ENCODE data around the gene RADX.
"Not testable (repeated sequence)": the region's sequence is repeated elsewhere in the genome, so short reads cannot be mapped to it uniquely, and the experiment has no call there.

Gene RADX

GRCh38 chrX:106613277-106613676 lies 1.5 kb downstream of the RADX start:
- no peak overlapping the region for H3K9ac ChIP-seq (ENCODE audit: low read depth, low read length)
- peaks cover 15% of the 10 kb centered on the region for H3K4me1 ChIP-seq (ENCODE audit: control insufficient read depth, insufficient read depth, low read length)
- H3K4me3 ChIP-seq (ENCODE audit: low read depth, low read length): peak overlapping the region; percentile 91
- H3K27me3 ChIP-seq (ENCODE audit: control insufficient read depth, insufficient read depth, low read length): peaks cover 22% of the 10 kb centered on the region
- no peaks in the 10 kb centered on the region for H3K36me3 ChIP-seq (ENCODE audit: control insufficient read depth, insufficient read depth, low read length)
- H3K9me3 ChIP-seq (ENCODE audit: control insufficient read depth, insufficient read depth, low read length): no peaks in the 10 kb centered on the region

- Histone ChIP-seq H3K36me3 (ENCODE audit: control insufficient read depth, insufficient read depth, low read length) (no peaks in the 10 kb centered on the region), H3K4me1 (ENCODE audit: control insufficient read depth, insufficient read depth, low read length) (peaks cover 15% of the 10 kb centered on the region), H3K4me3 (ENCODE audit: low read depth, low read length) (no peak overlapping the region), H3K9me3 (ENCODE audit: control insufficient read depth, insufficient read depth, low read length) (no peaks in the 10 kb centered on the region), H3K9ac (ENCODE audit: low read depth, low read length) (no peak overlapping the region), H3K27me3 (ENCODE audit: control insufficient read depth, insufficient read depth, low read length) (peaks cover 22% of the 10 kb centered on the region)
These were observed 3.3 kb downstream of the RADX start for GRCh38 chrX:106615041-106615440.

DNA sequence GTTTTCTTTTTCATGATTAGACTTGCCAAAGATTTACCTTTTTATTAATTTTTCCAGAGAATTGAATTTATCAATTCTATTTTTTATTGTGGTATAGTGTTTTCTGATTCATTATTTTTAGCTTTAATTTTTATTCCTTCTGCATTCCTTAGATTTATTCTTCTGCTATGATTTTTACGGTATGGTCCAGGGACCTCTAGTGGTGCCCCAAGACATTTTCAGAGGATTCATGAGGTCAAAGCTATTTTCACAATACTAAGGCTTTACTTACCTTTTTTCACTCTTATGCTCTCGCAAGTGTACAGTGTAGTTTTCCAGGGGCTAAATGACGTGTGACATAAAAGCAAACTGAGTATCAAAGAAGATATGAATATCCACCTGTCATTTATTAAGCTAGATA lies 8.0 kb downstream of the RADX start:
- Histone ChIP-seq H3K27me3 (ENCODE audit: control insufficient read depth, insufficient read depth, low read length) (no peaks in the 10 kb centered on the region), H3K4me1 (ENCODE audit: control insufficient read depth, insufficient read depth, low read length) (peaks cover 11% of the 10 kb centered on the region), H3K36me3 (ENCODE audit: control insufficient read depth, insufficient read depth, low read length) (no peaks in the 10 kb centered on the region), H3K9me3 (ENCODE audit: control insufficient read depth, insufficient read depth, low read length) (no peaks in the 10 kb centered on the region), H3K4me3 (ENCODE audit: low read depth, low read length) (no peak overlapping the region), H3K9ac (ENCODE audit: low read depth, low read length) (no peak overlapping the region)

- Histone ChIP-seq H3K9me3 (ENCODE audit: control insufficient read depth, insufficient read depth, low read length) (no peaks in the 10 kb centered on the region), H3K4me3 (ENCODE audit: low read depth, low read length) (no peak overlapping the region), H3K9ac (ENCODE audit: low read depth, low read length) (no peak overlapping the region), H3K4me1 (ENCODE audit: control insufficient read depth, insufficient read depth, low read length) (no peaks in the 10 kb centered on the region), H3K36me3 (ENCODE audit: control insufficient read depth, insufficient read depth, low read length) (no peaks in the 10 kb centered on the region), H3K27me3 (ENCODE audit: control insufficient read depth, insufficient read depth, low read length) (no peaks in the 10 kb centered on the region)
These were observed 10.1 kb downstream of the RADX start for GRCh38 chrX:106621836-106622235.

GRCh38 chrX:106626789-106627188 lies 15.0 kb downstream of the RADX start:
- H3K9ac ChIP-seq (ENCODE audit: low read depth, low read length): no peak overlapping the region
- no peaks in the 10 kb centered on the region for H3K27me3 ChIP-seq (ENCODE audit: control insufficient read depth, insufficient read depth, low read length)
- H3K36me3 ChIP-seq (ENCODE audit: control insufficient read depth, insufficient read depth, low read length): no peaks in the 10 kb centered on the region
- no peaks in the 10 kb centered on the region for H3K4me1 ChIP-seq (ENCODE audit: control insufficient read depth, insufficient read depth, low read length)
- no peak overlapping the region for H3K4me3 ChIP-seq (ENCODE audit: low read depth, low read length)
- no peaks in the 10 kb centered on the region for H3K9me3 ChIP-seq (ENCODE audit: control insufficient read depth, insufficient read depth, low read length)

DNA sequence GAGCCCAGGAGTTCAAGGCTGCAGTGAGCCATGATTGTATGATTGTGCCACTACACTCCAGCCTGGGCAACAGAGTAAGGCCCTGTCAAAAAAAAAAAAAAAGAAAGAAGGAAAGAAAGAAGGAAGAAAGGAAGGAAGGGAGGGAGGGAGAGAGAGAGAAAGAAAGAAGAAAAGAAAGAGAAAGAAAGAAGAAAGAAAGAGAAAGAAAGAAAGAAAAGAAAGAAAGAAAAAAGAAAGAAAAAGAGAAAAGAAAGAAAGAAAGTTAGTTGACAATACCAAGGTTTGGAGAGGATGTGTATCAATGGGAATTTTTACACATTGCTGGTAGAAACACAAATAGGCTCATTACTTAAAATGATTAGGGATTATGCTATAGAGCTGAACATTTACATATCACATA lies 19.8 kb downstream of the RADX start:
- Histone ChIP-seq H3K9ac (ENCODE audit: low read depth, low read length) (no peak overlapping the region), H3K4me1 (ENCODE audit: control insufficient read depth, insufficient read depth, low read length) (no peaks in the 10 kb centered on the region), H3K27me3 (ENCODE audit: control insufficient read depth, insufficient read depth, low read length) (no peaks in the 10 kb centered on the region), H3K9me3 (ENCODE audit: control insufficient read depth, insufficient read depth, low read length) (no peaks in the 10 kb centered on the region), H3K36me3 (ENCODE audit: control insufficient read depth, insufficient read depth, low read length) (no peaks in the 10 kb centered on the region), H3K4me3 (ENCODE audit: low read depth, low read length) (no peak overlapping the region)

DNA sequence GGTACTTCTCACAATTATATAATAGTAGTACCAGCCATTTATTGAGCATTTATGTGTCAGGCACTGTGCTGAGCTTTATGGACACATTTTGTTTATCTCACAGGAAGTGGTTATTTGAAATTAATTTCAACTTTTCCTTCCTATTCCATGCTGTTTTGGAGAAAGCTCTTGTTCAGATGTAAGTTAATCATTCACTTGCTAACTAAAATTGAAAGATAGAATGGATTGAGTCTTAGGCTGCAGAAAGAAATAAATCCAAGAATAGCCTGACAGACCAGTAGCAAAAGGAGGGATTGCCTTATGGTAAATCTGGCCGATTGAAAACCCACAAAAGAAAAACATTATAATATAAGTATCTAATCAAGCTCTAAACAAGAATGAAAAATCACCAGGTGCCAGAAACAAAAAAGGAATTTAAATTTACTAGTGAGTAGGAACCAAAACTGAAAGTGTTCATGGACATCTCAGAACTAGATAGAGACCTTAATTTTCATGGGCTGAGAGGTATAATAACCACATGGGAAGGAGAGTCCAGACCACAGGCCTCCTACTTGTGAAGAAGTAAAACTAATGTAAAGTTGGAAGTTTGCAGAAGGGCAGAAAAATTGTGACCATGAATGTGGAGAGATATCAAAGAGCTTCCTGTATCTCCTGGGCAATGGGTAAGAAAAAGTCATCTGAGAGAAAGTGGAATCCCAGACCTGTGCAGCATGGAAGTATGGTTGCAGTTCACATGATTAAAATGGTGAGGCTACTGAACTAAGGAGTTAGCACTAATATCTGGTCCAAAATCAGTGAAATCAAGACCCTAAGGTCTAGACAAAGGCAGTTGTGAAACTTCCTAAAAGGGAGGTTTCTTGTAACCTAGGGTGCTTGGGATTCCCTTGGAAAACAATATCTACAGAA lies 38.0 kb downstream of the RADX start:
- no peak overlapping the region for H3K9ac ChIP-seq (ENCODE audit: low read depth, low read length)
- H3K36me3 ChIP-seq (ENCODE audit: control insufficient read depth, insufficient read depth, low read length): no peaks in the 10 kb centered on the region
- H3K27me3 ChIP-seq (ENCODE audit: control insufficient read depth, insufficient read depth, low read length): no peaks in the 10 kb centered on the region
- H3K4me3 ChIP-seq (ENCODE audit: low read depth, low read length): no peak overlapping the region
- no peaks in the 10 kb centered on the region for H3K9me3 ChIP-seq (ENCODE audit: control insufficient read depth, insufficient read depth, low read length)
- no peaks in the 10 kb centered on the region for H3K4me1 ChIP-seq (ENCODE audit: control insufficient read depth, insufficient read depth, low read length)

GRCh38 chrX:106653625-106654024 lies 41.8 kb downstream of the RADX start:
- H3K4me1 ChIP-seq (ENCODE audit: control insufficient read depth, insufficient read depth, low read length); H3K36me3 ChIP-seq (ENCODE audit: control insufficient read depth, insufficient read depth, low read length); H3K9ac ChIP-seq (ENCODE audit: low read depth, low read length); H3K9me3 ChIP-seq (ENCODE audit: control insufficient read depth, insufficient read depth, low read length); H3K4me3 ChIP-seq (ENCODE audit: low read depth, low read length); H3K27me3 ChIP-seq (ENCODE audit: control insufficient read depth, insufficient read depth, low read length): not testable (repeated sequence)

DNA sequence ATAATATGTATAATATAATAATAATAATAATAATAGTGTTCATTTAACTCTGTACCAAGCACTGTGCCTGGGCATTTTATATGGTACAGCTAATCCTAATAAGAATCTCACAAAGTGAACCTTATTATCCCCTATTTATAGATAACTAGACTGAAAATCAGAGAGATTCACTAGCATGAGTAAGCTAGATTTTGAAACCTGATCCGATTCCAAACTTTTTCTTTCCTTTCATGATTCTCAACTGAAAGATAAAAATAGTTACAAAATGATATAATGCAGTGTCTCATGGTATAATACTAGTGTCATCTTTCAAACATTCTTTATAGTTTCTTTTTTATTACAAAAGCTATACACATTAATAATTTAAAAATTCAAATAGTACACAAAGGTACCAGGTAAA lies 58.9 kb downstream of the RADX start:
- Histone ChIP-seq H3K9ac (ENCODE audit: low read depth, low read length) (no peak overlapping the region), H3K36me3 (ENCODE audit: control insufficient read depth, insufficient read depth, low read length) (no peaks in the 10 kb centered on the region), H3K27me3 (ENCODE audit: control insufficient read depth, insufficient read depth, low read length) (no peaks in the 10 kb centered on the region)

DNA sequence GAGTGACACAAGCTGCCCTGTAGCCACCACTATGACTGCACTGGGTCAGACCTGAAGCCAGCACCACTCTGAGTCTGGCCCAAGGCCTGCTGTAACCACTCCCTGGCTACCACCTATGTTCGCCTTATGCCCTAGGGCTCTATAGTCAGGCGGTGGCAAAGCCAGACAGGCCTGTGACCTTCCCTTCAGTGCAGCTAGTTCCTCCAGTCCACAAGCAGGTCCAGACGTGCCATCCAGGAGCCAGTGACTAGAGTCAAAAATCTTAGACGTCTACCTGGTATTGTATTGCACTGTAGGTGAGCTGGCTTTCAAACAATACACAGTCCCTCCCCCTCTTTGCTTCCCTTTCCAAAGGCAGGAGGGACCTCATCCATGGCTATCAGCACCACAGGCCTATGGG lies 60.7 kb downstream of the RADX start:
- H3K27me3 ChIP-seq (ENCODE audit: control insufficient read depth, insufficient read depth, low read length): no peaks in the 10 kb centered on the region
- no peaks in the 10 kb centered on the region for H3K4me1 ChIP-seq (ENCODE audit: control insufficient read depth, insufficient read depth, low read length)
- H3K4me3 ChIP-seq (ENCODE audit: low read depth, low read length): no peak overlapping the region
- no peak overlapping the region for H3K9ac ChIP-seq (ENCODE audit: low read depth, low read length)
- H3K36me3 ChIP-seq (ENCODE audit: control insufficient read depth, insufficient read depth, low read length): no peaks in the 10 kb centered on the region
- H3K9me3 ChIP-seq (ENCODE audit: control insufficient read depth, insufficient read depth, low read length): no peaks in the 10 kb centered on the region

More for the DNA sequence above, 58.9 kb downstream of the RADX start:
- H3K4me3 ChIP-seq (ENCODE audit: low read depth, low read length): no peak overlapping the region
- no peaks in the 10 kb centered on the region for H3K4me1 ChIP-seq (ENCODE audit: control insufficient read depth, insufficient read depth, low read length)
- no peaks in the 10 kb centered on the region for H3K9me3 ChIP-seq (ENCODE audit: control insufficient read depth, insufficient read depth, low read length)

- H3K27me3 ChIP-seq (ENCODE audit: control insufficient read depth, insufficient read depth, low read length): no peaks in the 10 kb centered on the region
- no peak overlapping the region for H3K9ac ChIP-seq (ENCODE audit: low read depth, low read length)
- H3K4me3 ChIP-seq (ENCODE audit: low read depth, low read length): no peak overlapping the region
- no peaks in the 10 kb centered on the region for H3K4me1 ChIP-seq (ENCODE audit: control insufficient read depth, insufficient read depth, low read length)
- H3K36me3 ChIP-seq (ENCODE audit: control insufficient read depth, insufficient read depth, low read length): no peaks in the 10 kb centered on the region
- no peaks in the 10 kb centered on the region for H3K9me3 ChIP-seq (ENCODE audit: control insufficient read depth, insufficient read depth, low read length)
These were observed 68.9 kb downstream of the RADX start for GRCh38 chrX:106680716-106681115.

DNA sequence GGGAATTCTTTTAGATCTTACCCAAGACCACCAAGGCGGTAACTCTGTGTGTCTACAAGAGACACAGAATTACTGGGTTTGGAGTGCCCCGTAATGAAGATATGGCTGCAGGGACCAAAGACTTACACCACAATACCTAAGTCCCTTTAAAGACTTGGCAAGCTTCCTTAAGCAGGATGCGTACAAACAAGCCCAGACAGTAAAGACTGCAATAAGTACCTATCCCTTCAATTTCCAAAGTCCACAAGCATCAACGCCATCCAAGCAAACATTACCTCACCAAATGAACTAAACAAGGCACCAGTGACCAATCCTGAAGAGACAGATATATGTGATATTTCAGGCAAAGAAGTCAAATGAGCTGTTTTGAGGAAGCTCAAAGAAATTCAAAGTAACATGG lies 72.4 kb downstream of the RADX start:
- no peaks in the 10 kb centered on the region for H3K9me3 ChIP-seq (ENCODE audit: control insufficient read depth, insufficient read depth, low read length)
- H3K4me1 ChIP-seq (ENCODE audit: control insufficient read depth, insufficient read depth, low read length): no peaks in the 10 kb centered on the region
- no peaks in the 10 kb centered on the region for H3K36me3 ChIP-seq (ENCODE audit: control insufficient read depth, insufficient read depth, low read length)
- H3K4me3 ChIP-seq (ENCODE audit: low read depth, low read length): no peak overlapping the region
- no peak overlapping the region for H3K9ac ChIP-seq (ENCODE audit: low read depth, low read length)
- H3K27me3 ChIP-seq (ENCODE audit: control insufficient read depth, insufficient read depth, low read length): no peaks in the 10 kb centered on the region

Data from iPS-15b (cell line).